Heart left ventricle (tissue), 16 donors: ENCODE results near the gene MT3. TPM values are rescaled to one million over a fixed set of nuclear protein-coding genes. Genes with fewer than 3 reads are reported as not detected.

Experiments used
- ATAC-seq, 4 donors: fragments of 200-7000 bp; cut with Tn5 transposase; one replicate each; pipeline ENCODE4 v1.9.1; 2020 to 2022; ENCODE audit warnings: moderate library complexity in 4 of 4, mild to moderate bottlenecking in 3 of 4, moderate number of reproducible peaks in 1 of 4
- DNase-seq, 5 donors: peaks; one replicate each; pipeline ENCODE4 v3.0.0-alpha.2; 2020
- H3K27ac ChIP-seq, 12 donors: fragments of 200-600 bp; sonication (generic) in 4 of 12; one replicate each; pipeline versions ENCODE4 v1.5.0 to v1.8.0; 2016 to 2022; ENCODE audit warnings: mild to moderate bottlenecking in 2 of 12
- H3K27me3 ChIP-seq, 9 donors: fragments of 200-600 bp; sonication (generic) in 2 of 9; one replicate each; pipeline versions ENCODE4 v1.5.1 to v1.8.0; 2016 to 2022; ENCODE audit warnings: mild to moderate bottlenecking in 3 of 9
- H3K36me3 ChIP-seq, 9 donors: fragments of 200-600 bp; sonication (generic) in 2 of 9; one replicate each; pipeline versions ENCODE4 v1.5.0 to v1.8.0; 2018 to 2022; ENCODE audit warnings: mild to moderate bottlenecking in 2 of 9
- H3K4me1 ChIP-seq, 12 donors: fragments of 200-600 bp; sonication (generic) in 4 of 12; one replicate each; pipeline versions ENCODE4 v1.5.0 to v1.8.0; 2016 to 2022; ENCODE audit warnings: mild to moderate bottlenecking in 3 of 12
- H3K4me3 ChIP-seq, 12 donors: fragments of 200-600 bp; sonication (generic) in 4 of 12; one replicate each; pipeline versions ENCODE4 v1.5.0 to v1.8.0; 2017 to 2022; ENCODE audit warnings: mild to moderate bottlenecking in 9 of 12, moderate library complexity in 4 of 12
- H3K9me3 ChIP-seq, 12 donors: fragments of 200-600 bp; sonication (generic) in 4 of 12; one replicate each; pipeline versions ENCODE4 v1.5.0 to v1.8.0; 2016 to 2022; ENCODE audit warnings: mild to moderate bottlenecking in 1 of 12
- POLR2A ChIP-seq, 2 donors: fragments of 450-650 bp; IDR thresholded peaks; one replicate each; pipeline ENCODE4 v1.6.1; 2017; ENCODE audit warnings: antibody characterized with exemption in 2 of 2, mild to moderate bottlenecking in 2 of 2, moderate library complexity in 2 of 2
- WGBS, 4 donors: extraction: QIAGEN DNeasy Blood & Tissue Kit in 2 of 4; methylation state at CpG; one replicate each; pipeline versions ENCODE4 v1.1.5 to v1.1.7; 2013 to 2018; 5-methylcytosine and 5-hydroxymethylcytosine counted together
- intact Hi-C, 10 donors: fragments of 100-400 bp; cut with DNase I; formaldehyde crosslinking; loops; one replicate each; pipeline versions ENCODE4 v1.11.1 to v1.14.2; 2022
- polyA plus RNA-seq, 2 donors: library from polyadenylated mRNA; stranded (reverse); fragments of 200-250 nt; gene quantifications; one replicate each; pipeline ENCODE4 v1.2.3, GENCODE V29; 2013
- total RNA-seq, 9 donors: library from RNA; depleted of rRNA in 2 of 9; stranded (reverse); fragments of >200 nt in 2 of 9; fragmentation: NEBNext Ultra II Directional in 3 of 9; extraction: Animal tissue kit (Norgen Biotek cat#: 25700) in 3 of 9; gene quantifications; one replicate each; pipeline versions ENCODE4 v1.1.0 to v1.2.4, GENCODE V29; 2016 to 2023
- TF ChIP-seq, protein P1 (sequence below), 12 donors: fragments of 200-600 bp; sonication (generic) in 4 of 12; IDR thresholded peaks; one replicate each; pipeline versions ENCODE4 v1.5.0 to v1.8.0; 2018 to 2022; ENCODE audit warnings: antibody characterized with exemption in 12 of 12, mild to moderate bottlenecking in 5 of 12
- donor health status: ischemic (EF 13 %, LVEDD 7.1; RV severe dilation, severe dysfunction).
- donor health status: healthy with polysubstance abuse.
- donor health status: DM: no; HTN: yes; CAD: no.
- donor health status: DM: no; HTN: no; CAD: no.
- donor health status: ischemic (EF 25% LVEDD 6.9; RV normal size, moderate dysfunction).
- donor health status: ischemic (EF 25% LVEDD 5.7; RV mildly dilated, moderate dysfunction).
- donor health status: healthy.
- donor health status: DM: yes; HTN: yes; CAD: no.
- donor health status: ischemic (EF 35%, LVEDD 5.7; RV mildly dilated, moderate dysfunction).
- donor health status: nonischemic (EF 11% LVEDD 7.7; RV severe dilation, severe dysfunction).
- donor health status: DM: yes; HTN: yes; CAD: no.
- donor health status: PGD.
- donor health status: ischemic (EF 29% LVEDD 5.4; RV normal size, mild dysfunction).
- donor health status: nonischemic (EF 23%, LVEDD 6.1; RV moderate dilation, normal function).

MT3 gene
- total and polyA plus RNA-seq, 11 donors = 1.3 to 20.0 (median 3.7) TPM; not detected in 1

DNA sequence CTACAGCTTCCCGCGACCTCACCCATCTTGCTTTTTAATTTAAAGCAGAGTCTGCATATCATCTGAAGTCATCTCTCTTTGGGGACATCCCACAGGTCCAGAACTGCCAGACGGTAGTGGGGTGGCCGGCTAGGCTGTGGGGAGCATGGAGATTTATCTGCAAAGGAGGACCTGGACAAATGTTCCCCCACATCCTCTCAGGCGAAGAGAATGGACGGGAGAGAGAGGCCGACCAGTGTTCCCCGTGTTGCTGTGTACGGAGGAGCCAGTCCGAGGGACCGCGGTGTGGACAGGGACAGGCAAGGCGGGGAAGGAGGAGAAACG is 42.5 kb downstream of the MT3 start:
- peaks cover 0 to 50% (median 19%) of the 10 kb centered on the region in 9 donors for H3K27me3 ChIP-seq
- peaks cover 0 to 36% (median 11%) of the 10 kb centered on the region in 12 donors for H3K4me1 ChIP-seq

GRCh38 chr16:56632156-56632847 is 43.0 kb downstream of the MT3 start, which contains the start of gene MT1M:
Gene MT1M (plus strand): TSS chr16:56632659. CDS start chr16:56632732, 73 bp downstream.
- ATAC-seq (peak; percentile 68 to 85 (median 79)), DNase-seq (peak; percentile 44 to 79 (median 72))
- 1% methylated on average over 36 to 61 of the region's 61 CpGs for WGBS, 4 donors
- H3K9me3 ChIP-seq = no peaks in the 10 kb centered on the region
- TF ChIP-seq POLR2A (IDR thresholded peaks at IDR 0.05) = peak in 1 of 2 donors; percentile 51
- TF ChIP-seq, protein P1, sequence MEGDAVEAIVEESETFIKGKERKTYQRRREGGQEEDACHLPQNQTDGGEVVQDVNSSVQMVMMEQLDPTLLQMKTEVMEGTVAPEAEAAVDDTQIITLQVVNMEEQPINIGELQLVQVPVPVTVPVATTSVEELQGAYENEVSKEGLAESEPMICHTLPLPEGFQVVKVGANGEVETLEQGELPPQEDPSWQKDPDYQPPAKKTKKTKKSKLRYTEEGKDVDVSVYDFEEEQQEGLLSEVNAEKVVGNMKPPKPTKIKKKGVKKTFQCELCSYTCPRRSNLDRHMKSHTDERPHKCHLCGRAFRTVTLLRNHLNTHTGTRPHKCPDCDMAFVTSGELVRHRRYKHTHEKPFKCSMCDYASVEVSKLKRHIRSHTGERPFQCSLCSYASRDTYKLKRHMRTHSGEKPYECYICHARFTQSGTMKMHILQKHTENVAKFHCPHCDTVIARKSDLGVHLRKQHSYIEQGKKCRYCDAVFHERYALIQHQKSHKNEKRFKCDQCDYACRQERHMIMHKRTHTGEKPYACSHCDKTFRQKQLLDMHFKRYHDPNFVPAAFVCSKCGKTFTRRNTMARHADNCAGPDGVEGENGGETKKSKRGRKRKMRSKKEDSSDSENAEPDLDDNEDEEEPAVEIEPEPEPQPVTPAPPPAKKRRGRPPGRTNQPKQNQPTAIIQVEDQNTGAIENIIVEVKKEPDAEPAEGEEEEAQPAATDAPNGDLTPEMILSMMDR (IDR thresholded peaks at IDR 0.05) = no peak
- H3K27ac ChIP-seq = peak within 1 kb of the TSS; percentile 25 to 81 (median 72)
- peak within 1 kb of the TSS; percentile 28 to 75 (median 58) for H3K4me3 ChIP-seq
- peaks cover 0 to 55% (median 19%) of the 10 kb centered on the region in 9 donors for H3K27me3 ChIP-seq
- H3K4me1 ChIP-seq = peaks cover 0 to 31% (median 8%) of the 10 kb centered on the region in 12 donors
- intact Hi-C loops = loop anchor here in 2 of 10 donors (1.0 to 2.0 kb wide), 2 partner anchors 26 to 50 kb away; partner anchors contain the start of gene MT1X (in 1 of the 2)
- no peaks in the 10 kb centered on the region for H3K36me3 ChIP-seq

More for the DNA sequence above, 42.5 kb downstream of the MT3 start:
- WGBS, 4 donors = 23 to 30% (median 25%) methylated on average over 14 of the region's 14 CpGs
- DNase-seq = no peak
- Histone ChIP-seq H3K27ac (peak overlapping the region; percentile 25 to 81 (median 72)), H3K4me3 (peak overlapping the region; percentile 28 to 75 (median 58)), H3K9me3 (no peaks in the 10 kb centered on the region), H3K36me3 (no peaks in the 10 kb centered on the region)
- intact Hi-C loops = loop anchor here in 2 of 10 donors (1.0 to 2.0 kb wide), 2 partner anchors 25 to 51 kb away; partner anchors contain the start of gene MT1X (in 1 of the 2)
- ATAC-seq = peak in 1 of 4 donors; percentile 41
- TF ChIP-seq, protein P1 (IDR thresholded peaks at IDR 0.05) = no peak

DNA sequence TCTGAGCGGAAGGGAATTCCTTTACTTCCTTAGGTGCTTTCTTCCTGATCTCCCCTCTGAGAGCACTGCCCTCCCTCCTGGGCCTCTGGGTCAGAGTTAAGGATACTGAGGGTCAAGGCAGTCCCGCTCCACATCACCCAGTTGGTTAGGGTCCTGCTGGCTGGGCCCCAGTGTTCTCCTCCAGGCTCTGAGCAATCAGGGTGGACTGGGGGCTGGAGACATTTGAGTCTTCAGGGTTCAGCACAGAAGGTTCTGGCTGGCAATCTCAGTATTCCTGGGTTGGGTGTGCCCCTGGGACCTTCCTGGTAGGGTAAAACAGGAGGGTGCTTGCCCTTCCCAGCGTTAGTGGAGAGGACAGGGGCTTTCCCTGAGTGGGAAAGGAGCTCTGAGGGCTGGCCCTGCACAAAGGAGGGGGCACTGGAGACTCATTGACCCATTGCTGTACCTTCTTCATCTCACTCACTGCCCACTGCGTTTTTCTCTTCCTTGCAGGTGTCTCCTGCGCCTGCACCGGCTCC is 43.6 kb downstream of the MT3 start:
- ATAC-seq (no peak), DNase-seq (no peak)
- Histone ChIP-seq H3K27ac (peak overlapping the region in 11 of 12 donors; percentile 25 to 81 (median 75)), H3K4me1 (peaks cover 0 to 31% (median 9%) of the 10 kb centered on the region in 12 donors), H3K9me3 (no peaks in the 10 kb centered on the region), H3K36me3 (no peaks in the 10 kb centered on the region), H3K4me3 (peak overlapping the region; percentile 28 to 75 (median 58)), H3K27me3 (peaks cover 0 to 59% (median 19%) of the 10 kb centered on the region in 9 donors)
- intact Hi-C loops = loop anchor here in 2 of 10 donors (1.0 to 2.0 kb wide), 2 partner anchors 26 to 49 kb away; partner anchors contain the start of gene MT1X (in 1 of the 2)
- 39 to 75% (median 61%) methylated on average over 5 to 6 of the region's 6 CpGs for WGBS, 4 donors
- TF ChIP-seq, protein P1 (IDR thresholded peaks at IDR 0.05) = no peak
- no peak for TF ChIP-seq POLR2A (IDR thresholded peaks at IDR 0.05)

DNA sequence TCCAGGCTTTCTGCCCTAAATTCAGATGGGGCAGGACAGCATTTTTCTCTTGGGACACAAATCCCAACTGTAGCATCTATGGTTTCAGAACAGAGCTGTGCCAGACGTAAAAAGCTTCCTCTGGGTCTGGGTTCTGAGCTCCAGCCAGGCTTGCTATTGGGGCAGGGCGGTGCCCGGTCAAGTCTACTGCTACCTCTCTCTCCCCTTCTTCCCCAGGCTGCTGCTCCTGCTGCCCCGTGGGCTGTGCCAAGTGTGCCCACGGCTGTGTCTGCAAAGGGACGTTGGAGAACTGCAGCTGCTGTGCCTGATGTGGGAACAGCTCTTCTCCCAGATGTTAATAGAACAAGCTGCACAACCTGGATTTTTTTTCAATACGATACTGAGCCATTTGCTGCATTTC is 44.2 kb downstream of the MT3 start:
- TF ChIP-seq, protein P1 (IDR thresholded peaks at IDR 0.05) = no peak
- TF ChIP-seq POLR2A (IDR thresholded peaks at IDR 0.05) = no peak
- H3K4me3 ChIP-seq = peak overlapping the region in 8 of 12 donors; percentile 46 to 75 (median 60)
- peak overlapping the region in 1 of 12 donors; percentile 68 for H3K27ac ChIP-seq
- intact Hi-C loops = loop anchor here in 1 of 10 donors (2.0 kb wide), 1 partner anchor 27 kb away; no protein-coding TSS in a partner anchor
- no peaks in the 10 kb centered on the region for H3K36me3 ChIP-seq
- WGBS, 4 donors = 57 to 83% (median 76%) methylated on average over 7 of the region's 7 CpGs
- H3K9me3 ChIP-seq = no peaks in the 10 kb centered on the region
- peaks cover 0 to 66% (median 22%) of the 10 kb centered on the region in 9 donors for H3K27me3 ChIP-seq
- peaks cover 0 to 37% (median 12%) of the 10 kb centered on the region in 12 donors for H3K4me1 ChIP-seq
- DNase-seq (no peak), ATAC-seq (no peak)
